Measurements from ENCODE around the gene FXYD5.

Gene FXYD5

GRCh38 chr19:35211545-35212230 lies 57.2 kb downstream of the FXYD5 start:
- in situ Hi-C loops (cut with HindIII; ENCODE audit: low sequenced_read_pairs), result no loop called here

GRCh38 chr19:35212241-35212640 lies 57.7 kb downstream of the FXYD5 start:
- in situ Hi-C loops (cut with HindIII; ENCODE audit: low sequenced_read_pairs), result no loop called here

GRCh38 chr19:35213663-35214632 lies 59.4 kb downstream of the FXYD5 start:
- in situ Hi-C loops (cut with HindIII; ENCODE audit: low sequenced_read_pairs), result no loop called here

- in situ Hi-C loops (cut with HindIII; ENCODE audit: low sequenced_read_pairs), result no loop called here
These were observed 60.4 kb downstream of the FXYD5 start for GRCh38 chr19:35214766-35215422.

GRCh38 chr19:35216016-35216832 lies 61.7 kb downstream of the FXYD5 start:
- in situ Hi-C loops (cut with HindIII; ENCODE audit: low sequenced_read_pairs), result no loop called here

- in situ Hi-C loops (cut with HindIII; ENCODE audit: low sequenced_read_pairs), result no loop called here
These were observed 62.5 kb downstream of the FXYD5 start for GRCh38 chr19:35216833-35217648.

GRCh38 chr19:35217649-35217990 lies 63.1 kb downstream of the FXYD5 start:
- in situ Hi-C loops (cut with HindIII; ENCODE audit: low sequenced_read_pairs), result no loop called here

- in situ Hi-C loops (cut with HindIII; ENCODE audit: low sequenced_read_pairs), result no loop called here
These were observed 64.5 kb downstream of the FXYD5 start for GRCh38 chr19:35219008-35219407.

Data from DLD1 (cell line).